ENCODE results near the gene GOLGA5. TPM values are rescaled to one million over a fixed set of nuclear protein-coding genes. Genes with fewer than 3 reads are reported as not detected.
A peak's percentile ranks its signal among the peaks of the same experiment; 100 is the strongest.

Gene GOLGA5
- total and polyA plus RNA-seq, 2 experiments from 2014 or later: 56.4 to 70.6 TPM

GRCh38 chr14:92750994-92751400, 43.1 kb upstream of the GOLGA5 start:
- DNase-seq: peak; percentile 22
- no peaks in the 10 kb centered on the region for H3K36me3 ChIP-seq (ENCODE audit: low read depth)
- WGBS, 2 experiments (ENCODE audit: low coverage in 1 of 2, low lambda C conversion rate in 2 of 2, missing lambda C conversion rate in 2 of 2): 67 to 80% methylated on average over 5 of the region's 5 CpGs

GRCh38 chr14:92751819-92752218, 42.3 kb upstream of the GOLGA5 start:
- in situ Hi-C loops (cut with MboI): no loop called here
- H2AFZ ChIP-seq: no peak overlapping the region
- H3K9ac ChIP-seq: no peak overlapping the region
- peaks cover 9% of the 10 kb centered on the region; the same call in 1 of the 2 replicates for H3K79me2 ChIP-seq (ENCODE audit: insufficient read depth)
- no peaks in the 10 kb centered on the region for H3F3A ChIP-seq (ENCODE audit: insufficient read depth)
- no peak for DNase-seq
- H3K9me2 ChIP-seq (ENCODE audit: insufficient read depth): no peaks in the 10 kb centered on the region
- no peaks in the 10 kb centered on the region for H3K9me3 ChIP-seq (ENCODE audit: low read depth)
- no peaks in the 10 kb centered on the region for H4K20me1 ChIP-seq (ENCODE audit: insufficient read depth)
- no peaks in the 10 kb centered on the region for H3K27me3 ChIP-seq (replicated peaks; ENCODE audit: insufficient read depth)
- no peak overlapping the region for H3K27ac ChIP-seq
- H3K36me3 ChIP-seq (ENCODE audit: low read depth): no peaks in the 10 kb centered on the region
- no peak overlapping the region for H3K4me2 ChIP-seq (ENCODE audit: unreplicated experiment)
- peaks cover 4% of the 10 kb centered on the region; the same call in 1 of the 2 replicates for H3K4me1 ChIP-seq (ENCODE audit: insufficient read depth)
- 47 to 53% methylated on average over 4 of the region's 4 CpGs for WGBS, 2 experiments (ENCODE audit: low coverage in 1 of 2, low lambda C conversion rate in 2 of 2, missing lambda C conversion rate in 2 of 2)
- no peak overlapping the region for H3K4me3 ChIP-seq
- TF ChIP-seq EZH2phosphoT487 (IDR thresholded peaks at IDR 0.05; ENCODE audit: insufficient read depth, low read depth) (no peak), EZH2 (IDR thresholded peaks at IDR 0.05; ENCODE audit: insufficient read depth, poor library complexity, severe bottlenecking) (no peak)

More at GRCh38 chr14:92750994-92751400, 43.1 kb upstream of the GOLGA5 start:
- Histone ChIP-seq H3K27ac (no peak overlapping the region), H3K9me2 (ENCODE audit: insufficient read depth) (no peaks in the 10 kb centered on the region), H3K9ac (no peak overlapping the region), H3K4me1 (ENCODE audit: insufficient read depth) (peaks cover 4% of the 10 kb centered on the region; the same call in 1 of the 2 replicates), H3K27me3 (replicated peaks; ENCODE audit: insufficient read depth) (no peaks in the 10 kb centered on the region), H3K9me3 (ENCODE audit: low read depth) (no peaks in the 10 kb centered on the region), H4K20me1 (ENCODE audit: insufficient read depth) (no peaks in the 10 kb centered on the region), H3K4me3 (no peak overlapping the region), H2AFZ (no peak overlapping the region), H3K79me2 (ENCODE audit: insufficient read depth) (peaks cover 18% of the 10 kb centered on the region), H3K4me2 (ENCODE audit: unreplicated experiment) (no peak overlapping the region), H3F3A (ENCODE audit: insufficient read depth) (no peaks in the 10 kb centered on the region)
- in situ Hi-C loops (cut with MboI): no loop called here
- TF ChIP-seq EZH2 (IDR thresholded peaks at IDR 0.05; ENCODE audit: insufficient read depth, poor library complexity, severe bottlenecking): no peak

- no peaks in the 10 kb centered on the region for H3K36me3 ChIP-seq (ENCODE audit: low read depth)
- in situ Hi-C loops (cut with MboI): no loop called here
These were observed 40.9 kb upstream of the GOLGA5 start for GRCh38 chr14:92753250-92753649.

GRCh38 chr14:92754966-92755365, 39.1 kb upstream of the GOLGA5 start:
- in situ Hi-C loops (cut with MboI): no loop called here
- no peak overlapping the region for H3K4me3 ChIP-seq

More at GRCh38 chr14:92753250-92753649, 40.9 kb upstream of the GOLGA5 start:
- Histone ChIP-seq H3K9me3 (ENCODE audit: low read depth) (no peaks in the 10 kb centered on the region), H3K27ac (no peak overlapping the region), H2AFZ (no peak overlapping the region), H3K4me2 (ENCODE audit: unreplicated experiment) (no peak overlapping the region), H3K9me2 (ENCODE audit: insufficient read depth) (no peaks in the 10 kb centered on the region), H3K4me1 (ENCODE audit: insufficient read depth) (no peaks in the 10 kb centered on the region), H3K27me3 (replicated peaks; ENCODE audit: insufficient read depth) (no peaks in the 10 kb centered on the region), H3K4me3 (no peak overlapping the region), H3K9ac (no peak overlapping the region), H3K79me2 (ENCODE audit: insufficient read depth) (no peaks in the 10 kb centered on the region), H3F3A (ENCODE audit: insufficient read depth) (no peaks in the 10 kb centered on the region), H4K20me1 (ENCODE audit: insufficient read depth) (no peaks in the 10 kb centered on the region)
- no peak for TF ChIP-seq EZH2phosphoT487 (IDR thresholded peaks at IDR 0.05; ENCODE audit: insufficient read depth, low read depth)
- TF ChIP-seq EZH2 (IDR thresholded peaks at IDR 0.05; ENCODE audit: insufficient read depth, poor library complexity, severe bottlenecking): no peak
- 69 to 76% methylated on average over 5 of the region's 5 CpGs for WGBS, 2 experiments (ENCODE audit: low coverage in 1 of 2, low lambda C conversion rate in 2 of 2, missing lambda C conversion rate in 2 of 2)
- no peak for DNase-seq

GRCh38 chr14:92755495-92755894, 38.6 kb upstream of the GOLGA5 start:
- WGBS, 2 experiments (ENCODE audit: low coverage in 1 of 2, low lambda C conversion rate in 2 of 2, missing lambda C conversion rate in 2 of 2): 66 to 77% methylated on average over 3 of the region's 3 CpGs
- no peaks in the 10 kb centered on the region for H3K36me3 ChIP-seq (ENCODE audit: low read depth)
- no peaks in the 10 kb centered on the region for H4K20me1 ChIP-seq (ENCODE audit: insufficient read depth)
- peak; percentile 40 for DNase-seq
- no peak overlapping the region for H3K9ac ChIP-seq
- H3K4me3 ChIP-seq: no peak overlapping the region
- no peaks in the 10 kb centered on the region for H3K79me2 ChIP-seq (ENCODE audit: insufficient read depth)
- TF ChIP-seq EZH2phosphoT487 (IDR thresholded peaks at IDR 0.05; ENCODE audit: insufficient read depth, low read depth) (no peak), EZH2 (IDR thresholded peaks at IDR 0.05; ENCODE audit: insufficient read depth, poor library complexity, severe bottlenecking) (no peak)
- H3K9me2 ChIP-seq (ENCODE audit: insufficient read depth): no peaks in the 10 kb centered on the region
- H3K27me3 ChIP-seq (replicated peaks; ENCODE audit: insufficient read depth): no peaks in the 10 kb centered on the region
- no peaks in the 10 kb centered on the region for H3F3A ChIP-seq (ENCODE audit: insufficient read depth)
- no peaks in the 10 kb centered on the region for H3K4me1 ChIP-seq (ENCODE audit: insufficient read depth)
- H2AFZ ChIP-seq: no peak overlapping the region
- H3K27ac ChIP-seq: no peak overlapping the region
- in situ Hi-C loops (cut with MboI): no loop called here
- no peaks in the 10 kb centered on the region for H3K9me3 ChIP-seq (ENCODE audit: low read depth)
- no peak overlapping the region for H3K4me2 ChIP-seq (ENCODE audit: unreplicated experiment)

More at GRCh38 chr14:92754966-92755365, 39.1 kb upstream of the GOLGA5 start:
- no peak overlapping the region for H3K27ac ChIP-seq
- no peaks in the 10 kb centered on the region for H3K36me3 ChIP-seq (ENCODE audit: low read depth)
- no peak overlapping the region for H3K4me2 ChIP-seq (ENCODE audit: unreplicated experiment)
- DNase-seq: no peak
- TF ChIP-seq EZH2 (IDR thresholded peaks at IDR 0.05; ENCODE audit: insufficient read depth, poor library complexity, severe bottlenecking) (no peak), EZH2phosphoT487 (IDR thresholded peaks at IDR 0.05; ENCODE audit: insufficient read depth, low read depth) (no peak)
- H2AFZ ChIP-seq: no peak overlapping the region
- H3F3A ChIP-seq (ENCODE audit: insufficient read depth): no peaks in the 10 kb centered on the region
- no peaks in the 10 kb centered on the region for H3K79me2 ChIP-seq (ENCODE audit: insufficient read depth)
- WGBS, 2 experiments (ENCODE audit: low coverage in 1 of 2, low lambda C conversion rate in 2 of 2, missing lambda C conversion rate in 2 of 2): 45 to 50% methylated on average over 1 of the region's 1 CpG
- no peaks in the 10 kb centered on the region for H3K9me3 ChIP-seq (ENCODE audit: low read depth)
- H3K9me2 ChIP-seq (ENCODE audit: insufficient read depth): no peaks in the 10 kb centered on the region
- H4K20me1 ChIP-seq (ENCODE audit: insufficient read depth): no peaks in the 10 kb centered on the region
- no peaks in the 10 kb centered on the region for H3K4me1 ChIP-seq (ENCODE audit: insufficient read depth)
- no peak overlapping the region for H3K9ac ChIP-seq
- no peaks in the 10 kb centered on the region for H3K27me3 ChIP-seq (replicated peaks; ENCODE audit: insufficient read depth)

All from GM23248 (cell line).